ENCODE results near the gene ARHGEF11.

- no peak for TF ChIP-seq SUZ12 (IDR thresholded peaks at IDR 0.05)
- TF ChIP-seq ELF4 (IDR thresholded peaks at IDR 0.05) = no peak
- no peak for TF ChIP-seq BHLHE40 (IDR thresholded peaks at IDR 0.05; ENCODE audit: borderline replicate concordance)
- TF ChIP-seq TARDBP (IDR thresholded peaks at IDR 0.05) = no peak
- no peak for TF ChIP-seq FOXK2 (IDR thresholded peaks at IDR 0.05)
- no peak for TF ChIP-seq FOXM1 (IDR thresholded peaks at IDR 0.05; ENCODE audit: borderline replicate concordance)
- no peak for TF ChIP-seq FOXA1 (IDR thresholded peaks at IDR 0.05)
- TF ChIP-seq LEF1 (IDR thresholded peaks at IDR 0.05; ENCODE audit: borderline replicate concordance) = no peak
- no peak for TF ChIP-seq HDGF (IDR thresholded peaks at IDR 0.05; ENCODE audit: borderline replicate concordance)
- no peak for TF ChIP-seq PKNOX1 (IDR thresholded peaks at IDR 0.05)
- no peak for TF ChIP-seq ARNT (IDR thresholded peaks at IDR 0.05)
- TF ChIP-seq L3MBTL2 (conservative IDR thresholded peaks at IDR 0.05) = no peak
- no peak for TF ChIP-seq NFRKB (IDR thresholded peaks at IDR 0.05)
Observed at GRCh38 chr1:156980551-156980950, 65.0 kb downstream of the ARHGEF11 start.
